ENCODE results near the gene BRCA1. TPM values are rescaled to one million over a fixed set of nuclear protein-coding genes. Genes with fewer than 3 reads are reported as not detected.
"Not testable (repeated sequence)": the region's sequence is repeated elsewhere in the genome, so short reads cannot be mapped to it uniquely, and the experiment has no call there.

Gene BRCA1
- total RNA-seq, 1 experiment from 2014 or later, result 18.1 TPM

DNA sequence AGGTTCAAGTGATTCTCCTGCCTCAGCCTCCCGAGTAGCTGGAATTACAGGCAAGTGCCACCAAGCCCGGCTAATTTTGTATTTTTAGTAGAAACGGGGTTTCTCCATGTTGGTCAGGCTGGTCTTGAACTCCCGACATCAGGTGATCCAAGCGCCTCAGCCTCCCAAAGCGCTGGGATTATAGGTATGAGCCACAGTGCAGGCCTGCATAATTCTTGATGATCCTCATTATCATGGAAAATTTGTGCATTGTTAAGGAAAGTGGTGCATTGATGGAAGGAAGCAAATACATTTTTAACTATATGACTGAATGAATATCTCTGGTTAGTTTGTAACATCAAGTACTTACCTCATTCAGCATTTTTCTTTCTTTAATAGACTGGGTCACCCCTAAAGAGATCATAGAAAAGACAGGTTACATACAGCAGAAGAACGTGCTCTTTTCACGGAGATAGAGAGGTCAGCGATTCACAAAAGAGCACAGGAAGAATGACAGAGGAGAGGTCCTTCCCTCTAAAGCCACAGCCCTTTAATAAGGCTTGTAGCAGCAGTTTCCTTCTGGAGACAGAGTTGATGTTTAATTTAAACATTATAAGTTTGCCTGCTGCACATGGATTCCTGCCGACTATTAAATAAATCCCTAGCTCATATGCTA lies 62.1 kb downstream of the BRCA1 start:
- BruUV-seq (replicated peaks), result no TSS peak
- ChIA-PET POLR2A (interaction anchor here (0.6 kb wide), 1 partner anchor 44 kb away, joined by 3 read pairs; no protein-coding TSS in a partner anchor), CTCF (no interaction called here)
- no peak overlapping the region for H3K4me3 Mint-ChIP-seq (ENCODE audit: unreplicated experiment)
- no peaks in the 10 kb centered on the region for H3K9me3 Mint-ChIP-seq (ENCODE audit: unreplicated experiment)
- H3K4me1 Mint-ChIP-seq (ENCODE audit: insufficient read depth, unreplicated experiment), result no peaks in the 10 kb centered on the region
- TF ChIP-seq, protein P1, sequence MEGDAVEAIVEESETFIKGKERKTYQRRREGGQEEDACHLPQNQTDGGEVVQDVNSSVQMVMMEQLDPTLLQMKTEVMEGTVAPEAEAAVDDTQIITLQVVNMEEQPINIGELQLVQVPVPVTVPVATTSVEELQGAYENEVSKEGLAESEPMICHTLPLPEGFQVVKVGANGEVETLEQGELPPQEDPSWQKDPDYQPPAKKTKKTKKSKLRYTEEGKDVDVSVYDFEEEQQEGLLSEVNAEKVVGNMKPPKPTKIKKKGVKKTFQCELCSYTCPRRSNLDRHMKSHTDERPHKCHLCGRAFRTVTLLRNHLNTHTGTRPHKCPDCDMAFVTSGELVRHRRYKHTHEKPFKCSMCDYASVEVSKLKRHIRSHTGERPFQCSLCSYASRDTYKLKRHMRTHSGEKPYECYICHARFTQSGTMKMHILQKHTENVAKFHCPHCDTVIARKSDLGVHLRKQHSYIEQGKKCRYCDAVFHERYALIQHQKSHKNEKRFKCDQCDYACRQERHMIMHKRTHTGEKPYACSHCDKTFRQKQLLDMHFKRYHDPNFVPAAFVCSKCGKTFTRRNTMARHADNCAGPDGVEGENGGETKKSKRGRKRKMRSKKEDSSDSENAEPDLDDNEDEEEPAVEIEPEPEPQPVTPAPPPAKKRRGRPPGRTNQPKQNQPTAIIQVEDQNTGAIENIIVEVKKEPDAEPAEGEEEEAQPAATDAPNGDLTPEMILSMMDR (IDR thresholded peaks at IDR 0.05; ENCODE audit: unreplicated experiment), result no peak
- no peak for DNase-seq (ENCODE audit: unreplicated experiment)
- no peaks in the 10 kb centered on the region for H3K27me3 Mint-ChIP-seq (ENCODE audit: insufficient read depth, unreplicated experiment)
- peaks cover 47% of the 10 kb centered on the region for H3K36me3 Mint-ChIP-seq (ENCODE audit: insufficient read depth, unreplicated experiment)
- intact Hi-C loops (cut with micrococcal nuclease), result no loop called here
- peak overlapping the region; percentile 36 for H3K27ac Mint-ChIP-seq (ENCODE audit: low read depth, unreplicated experiment)

DNA sequence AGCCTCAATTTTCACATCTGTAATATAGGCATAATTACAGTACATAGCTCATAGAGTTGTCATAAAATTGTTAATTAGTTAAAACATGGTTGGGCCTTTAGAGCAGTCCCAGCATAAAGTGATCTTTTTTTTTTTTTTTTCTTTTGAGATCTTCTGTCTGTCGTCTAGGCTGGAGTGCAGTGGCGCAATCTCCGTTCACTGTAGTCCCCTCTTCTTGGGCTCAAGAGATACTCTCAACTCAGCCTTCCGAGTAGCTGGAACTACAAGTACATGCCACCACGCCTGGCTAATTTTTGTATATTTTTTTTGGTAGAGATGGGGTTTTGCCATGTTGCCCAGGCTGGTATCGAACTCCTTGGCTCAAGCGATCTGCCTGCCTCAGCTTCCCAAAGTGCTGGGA lies 69.1 kb downstream of the BRCA1 start:
- Mint-ChIP-seq H3K27me3 (ENCODE audit: insufficient read depth, unreplicated experiment) (no peaks in the 10 kb centered on the region), H3K4me1 (ENCODE audit: insufficient read depth, unreplicated experiment) (no peaks in the 10 kb centered on the region), H3K4me3 (ENCODE audit: unreplicated experiment) (no peak overlapping the region), H3K36me3 (ENCODE audit: insufficient read depth, unreplicated experiment) (peaks cover 35% of the 10 kb centered on the region), H3K27ac (ENCODE audit: low read depth, unreplicated experiment) (no peak overlapping the region), H3K9me3 (ENCODE audit: unreplicated experiment) (no peaks in the 10 kb centered on the region)
- BruUV-seq (replicated peaks), result no TSS peak
- TF ChIP-seq, protein P1 (IDR thresholded peaks at IDR 0.05; ENCODE audit: unreplicated experiment), result no peak
- ChIA-PET POLR2A (no interaction called here), CTCF (interaction anchor here (0.6 to 1.2 kb wide), 4 partner anchors 10 to 296 kb away, joined by 3 to 7 read pairs (median 4); no protein-coding TSS in a partner anchor)
- intact Hi-C loops (cut with micrococcal nuclease), result no loop called here
- DNase-seq (ENCODE audit: unreplicated experiment), result no peak

DNA sequence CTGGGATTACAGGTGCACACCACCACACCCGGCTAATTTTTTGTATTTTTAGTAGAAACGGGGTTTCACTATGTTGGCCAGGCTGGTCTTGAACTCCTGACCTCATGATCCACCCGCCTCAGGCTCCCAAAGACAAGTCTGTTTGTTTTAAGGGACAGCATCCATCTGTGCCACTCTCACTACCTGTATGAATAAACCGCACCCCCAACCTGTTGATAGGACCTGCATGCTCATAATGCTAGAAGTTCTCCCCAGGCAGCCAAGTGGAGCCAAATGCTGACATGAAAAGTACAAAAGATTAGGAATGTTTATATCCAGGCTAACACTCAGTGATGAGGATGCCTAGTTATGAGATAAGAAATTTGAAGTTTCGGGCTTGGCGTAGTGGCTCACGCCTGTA lies 72.2 kb downstream of the BRCA1 start:
- H3K9me3 Mint-ChIP-seq (ENCODE audit: unreplicated experiment); H3K4me1 Mint-ChIP-seq (ENCODE audit: insufficient read depth, unreplicated experiment); H3K27me3 Mint-ChIP-seq (ENCODE audit: insufficient read depth, unreplicated experiment); H3K27ac Mint-ChIP-seq (ENCODE audit: low read depth, unreplicated experiment); DNase-seq (ENCODE audit: unreplicated experiment); H3K4me3 Mint-ChIP-seq (ENCODE audit: unreplicated experiment); intact Hi-C loops (cut with micrococcal nuclease); POLR2A ChIA-PET; BruUV-seq (replicated peaks): not testable (repeated sequence)
- peaks cover 59% of the 10 kb centered on the region for H3K36me3 Mint-ChIP-seq (ENCODE audit: insufficient read depth, unreplicated experiment)
- CTCF ChIA-PET, result interaction anchor here (0.7 kb wide), 1 partner anchor 425 kb away, joined by 3 read pairs; no protein-coding TSS in a partner anchor

DNA sequence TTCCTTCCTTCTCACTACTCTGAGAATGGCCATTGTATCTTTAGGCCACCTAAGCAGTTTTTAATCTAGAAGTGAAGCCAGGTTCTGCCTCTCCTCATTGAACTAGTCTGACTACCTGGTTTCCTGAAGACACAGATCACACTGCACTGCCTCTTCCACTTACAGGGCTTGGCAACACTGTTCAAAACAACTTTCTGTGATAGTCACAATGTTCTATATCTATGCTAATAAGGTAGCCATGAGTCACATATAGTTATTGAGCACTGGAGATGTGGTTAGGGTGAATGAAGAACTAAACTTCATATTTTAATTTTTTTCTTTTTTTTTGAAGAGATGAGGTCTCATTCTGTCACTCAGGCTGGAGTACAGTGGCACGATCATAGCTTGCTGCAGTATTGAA lies 73.2 kb downstream of the BRCA1 start:
- CTCF ChIA-PET, result no interaction called here
- DNase-seq (ENCODE audit: unreplicated experiment), result no peak
- BruUV-seq (replicated peaks), result no TSS peak
- Mint-ChIP-seq H3K27ac (ENCODE audit: low read depth, unreplicated experiment) (no peak overlapping the region), H3K4me1 (ENCODE audit: insufficient read depth, unreplicated experiment) (no peaks in the 10 kb centered on the region), H3K36me3 (ENCODE audit: insufficient read depth, unreplicated experiment) (peaks cover 61% of the 10 kb centered on the region), H3K9me3 (ENCODE audit: unreplicated experiment) (no peaks in the 10 kb centered on the region), H3K27me3 (ENCODE audit: insufficient read depth, unreplicated experiment) (no peaks in the 10 kb centered on the region), H3K4me3 (ENCODE audit: unreplicated experiment) (no peak overlapping the region)
- TF ChIP-seq, protein P1 (IDR thresholded peaks at IDR 0.05; ENCODE audit: unreplicated experiment), result no peak
- intact Hi-C loops (cut with micrococcal nuclease), result no loop called here
- POLR2A ChIA-PET, result no interaction called here

All from MCF 10A (cell line).